ENCODE data around the gene USP37.
A peak's percentile ranks its signal among the peaks of the same experiment; 100 is the strongest.

Gene USP37

DNA sequence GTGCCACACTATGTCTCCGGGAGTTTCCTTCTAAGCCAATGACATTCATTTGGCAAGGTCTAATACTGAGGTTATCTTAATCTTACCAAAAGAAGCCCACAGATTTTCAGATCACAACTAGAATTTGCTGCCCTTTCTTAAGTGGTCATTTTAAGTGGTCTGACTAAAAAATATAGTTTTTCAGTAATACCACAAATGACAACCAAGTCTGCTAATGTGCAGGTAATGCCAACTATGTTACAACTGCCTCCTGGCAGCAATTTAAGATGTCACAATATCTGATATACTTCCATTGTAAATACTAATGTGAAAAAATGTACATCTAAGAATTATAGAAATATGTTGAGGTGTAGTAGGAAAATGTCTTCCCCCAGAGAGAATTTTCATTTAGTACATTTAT, 49.3 kb downstream of the USP37 start:
- H3K36me3 ChIP-seq (ENCODE audit: control insufficient read depth in 5 of 5, insufficient read depth in 5 of 5, low read length in 5 of 5) = peaks cover 0 to 11% (median 0%) of the 10 kb centered on the region in 5 donors
- H3K9me3 ChIP-seq (ENCODE audit: control insufficient read depth in 5 of 5, low read length in 5 of 5) = no peaks in the 10 kb centered on the region
- no peaks in the 10 kb centered on the region for H3K27me3 ChIP-seq (ENCODE audit: control insufficient read depth in 5 of 5, insufficient read depth in 4 of 5, low read length in 5 of 5)
- H3K27ac ChIP-seq (ENCODE audit: low read depth, low read length) = no peak overlapping the region
- no peaks in the 10 kb centered on the region for H3K4me1 ChIP-seq (ENCODE audit: control insufficient read depth in 5 of 5, insufficient read depth in 5 of 5, low read length in 5 of 5)
- H3K4me3 ChIP-seq (ENCODE audit: low read depth in 1 of 5, low read length in 5 of 5) = no peak overlapping the region
- no peak overlapping the region for H3K9ac ChIP-seq (ENCODE audit: low read length in 5 of 5)

DNA sequence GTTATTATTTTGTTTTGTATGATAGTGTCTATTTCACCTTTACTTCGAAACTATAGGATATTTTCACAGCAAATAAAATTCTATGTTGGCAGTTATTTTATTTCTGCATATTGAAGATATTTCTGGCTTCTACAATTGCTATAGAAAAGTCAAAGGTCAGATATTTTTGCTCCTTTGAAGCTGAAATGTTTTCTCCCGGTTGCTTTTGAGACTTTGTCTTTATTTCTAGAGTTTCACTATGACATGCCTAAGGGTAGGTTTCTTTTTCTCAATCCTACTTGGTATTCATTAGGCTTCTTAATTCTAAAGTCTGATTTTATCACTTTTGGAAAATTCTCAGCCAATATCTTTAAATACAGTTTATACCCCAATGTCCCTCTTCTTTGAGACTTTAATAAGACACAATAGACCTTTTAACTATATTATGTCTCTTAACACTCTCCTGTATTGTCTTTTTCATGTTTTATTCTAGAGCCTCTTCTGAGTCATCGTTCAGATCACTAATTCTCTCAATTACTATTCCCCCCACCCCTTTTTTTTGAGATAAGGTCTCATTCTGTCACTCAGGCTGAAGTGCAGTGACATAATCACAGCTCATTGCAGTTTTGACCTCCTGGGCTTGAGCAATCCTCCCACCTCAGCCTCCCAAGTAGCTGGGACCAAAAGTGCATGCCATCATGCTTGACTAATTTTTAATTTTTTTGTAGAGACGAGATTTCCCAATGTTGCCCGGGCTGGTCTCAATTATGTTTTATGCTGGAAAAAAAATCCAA, 50.5 kb downstream of the USP37 start:
- no peak overlapping the region for H3K9ac ChIP-seq (ENCODE audit: low read length in 5 of 5)

DNA sequence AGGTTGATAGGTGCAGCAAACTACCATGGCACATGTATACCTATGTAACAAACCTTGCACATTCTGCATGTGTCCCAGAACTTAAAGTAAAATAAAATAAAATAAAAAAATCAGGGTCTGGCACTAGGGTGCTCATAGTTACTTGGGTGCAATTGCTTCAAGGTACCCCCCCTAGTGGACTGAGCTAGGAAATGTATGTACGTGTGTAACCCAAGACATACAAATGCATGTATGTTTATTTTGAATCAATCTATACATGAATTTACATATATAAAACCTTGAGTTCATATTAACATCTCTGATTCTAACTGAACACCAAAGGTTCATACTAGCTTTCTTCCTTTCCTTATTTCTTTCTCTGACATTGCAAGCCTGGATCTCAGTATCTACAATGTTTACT, 51.5 kb downstream of the USP37 start:
- H3K4me3 ChIP-seq (ENCODE audit: low read depth in 1 of 5, low read length in 5 of 5) = no peak overlapping the region
- no peak overlapping the region for H3K27ac ChIP-seq (ENCODE audit: low read depth, low read length)
- H3K27me3 ChIP-seq (ENCODE audit: control insufficient read depth in 5 of 5, insufficient read depth in 4 of 5, low read length in 5 of 5) = no peaks in the 10 kb centered on the region
- H3K9me3 ChIP-seq (ENCODE audit: control insufficient read depth in 5 of 5, low read length in 5 of 5) = no peaks in the 10 kb centered on the region
- H3K36me3 ChIP-seq (ENCODE audit: control insufficient read depth in 5 of 5, insufficient read depth in 5 of 5, low read length in 5 of 5) = peaks cover 0 to 4% (median 0%) of the 10 kb centered on the region in 5 donors
- no peaks in the 10 kb centered on the region for H3K4me1 ChIP-seq (ENCODE audit: control insufficient read depth in 5 of 5, insufficient read depth in 5 of 5, low read length in 5 of 5)
- H3K9ac ChIP-seq (ENCODE audit: low read length in 5 of 5) = no peak overlapping the region

More for the DNA sequence above, 50.5 kb downstream of the USP37 start:
- Histone ChIP-seq H3K9me3 (ENCODE audit: control insufficient read depth in 5 of 5, low read length in 5 of 5) (no peaks in the 10 kb centered on the region), H3K4me3 (ENCODE audit: low read depth in 1 of 5, low read length in 5 of 5) (no peak overlapping the region), H3K27me3 (ENCODE audit: control insufficient read depth in 5 of 5, insufficient read depth in 4 of 5, low read length in 5 of 5) (no peaks in the 10 kb centered on the region), H3K4me1 (ENCODE audit: control insufficient read depth in 5 of 5, insufficient read depth in 5 of 5, low read length in 5 of 5) (no peaks in the 10 kb centered on the region), H3K27ac (ENCODE audit: low read depth, low read length) (no peak overlapping the region), H3K36me3 (ENCODE audit: control insufficient read depth in 5 of 5, insufficient read depth in 5 of 5, low read length in 5 of 5) (peaks cover 0 to 11% (median 0%) of the 10 kb centered on the region in 5 donors)

DNA sequence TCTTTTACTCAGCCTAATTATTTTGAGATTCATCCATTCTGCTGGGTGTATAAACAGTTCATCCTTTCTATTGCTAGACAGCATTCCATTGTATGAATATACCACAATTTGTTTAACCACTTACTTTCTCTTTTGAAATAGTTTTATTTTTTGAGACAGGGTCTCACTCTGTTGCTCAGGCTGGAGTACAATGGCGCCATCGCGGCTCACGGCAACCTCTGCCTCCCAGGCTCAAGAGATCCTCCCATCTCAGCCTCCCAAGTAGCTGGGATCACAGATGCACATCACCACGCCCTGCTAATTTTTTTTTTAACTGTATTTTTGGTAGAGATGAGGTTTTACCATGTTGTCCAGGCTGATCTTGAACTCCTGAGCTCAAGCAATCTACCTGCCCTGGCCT, 54.5 kb downstream of the USP37 start:
- H3K4me3 ChIP-seq (ENCODE audit: low read depth in 1 of 5, low read length in 5 of 5) = no peak overlapping the region
- H3K27ac ChIP-seq (ENCODE audit: low read depth, low read length) = no peak overlapping the region
- no peak overlapping the region for H3K9ac ChIP-seq (ENCODE audit: low read length in 5 of 5)
- no peaks in the 10 kb centered on the region for H3K27me3 ChIP-seq (ENCODE audit: control insufficient read depth in 5 of 5, insufficient read depth in 4 of 5, low read length in 5 of 5)
- peaks cover 0 to 4% (median 2%) of the 10 kb centered on the region in 5 donors for H3K36me3 ChIP-seq (ENCODE audit: control insufficient read depth in 5 of 5, insufficient read depth in 5 of 5, low read length in 5 of 5)
- no peaks in the 10 kb centered on the region for H3K4me1 ChIP-seq (ENCODE audit: control insufficient read depth in 5 of 5, insufficient read depth in 5 of 5, low read length in 5 of 5)
- no peaks in the 10 kb centered on the region for H3K9me3 ChIP-seq (ENCODE audit: control insufficient read depth in 5 of 5, low read length in 5 of 5)

DNA sequence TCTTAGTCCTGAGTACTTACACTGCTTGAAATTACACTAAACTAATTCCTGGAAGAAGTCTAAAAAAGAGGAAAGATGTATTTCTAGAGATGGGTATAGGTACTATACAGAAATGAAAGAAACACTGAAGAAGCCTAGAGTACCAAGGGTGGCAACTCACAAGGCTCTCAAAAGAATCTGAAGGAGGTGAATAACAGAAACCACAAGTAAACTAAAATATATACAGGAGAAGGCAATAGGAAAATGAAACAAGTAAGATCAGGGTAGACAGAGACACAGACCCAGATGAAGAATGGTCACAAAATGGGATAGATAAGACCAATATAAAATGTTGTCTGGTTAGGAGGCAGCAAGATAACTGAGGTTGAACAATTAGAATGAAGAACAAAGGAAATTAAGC, 59.9 kb downstream of the USP37 start:
- H3K9me3 ChIP-seq (ENCODE audit: control insufficient read depth in 5 of 5, low read length in 5 of 5) = no peaks in the 10 kb centered on the region
- no peak overlapping the region for H3K9ac ChIP-seq (ENCODE audit: low read length in 5 of 5)
- H3K27me3 ChIP-seq (ENCODE audit: control insufficient read depth in 5 of 5, insufficient read depth in 4 of 5, low read length in 5 of 5) = no peaks in the 10 kb centered on the region
- no peaks in the 10 kb centered on the region for H3K4me1 ChIP-seq (ENCODE audit: control insufficient read depth in 5 of 5, insufficient read depth in 5 of 5, low read length in 5 of 5)
- no peak overlapping the region for H3K27ac ChIP-seq (ENCODE audit: low read depth, low read length)
- H3K36me3 ChIP-seq (ENCODE audit: control insufficient read depth in 5 of 5, insufficient read depth in 5 of 5, low read length in 5 of 5) = peaks cover 0 to 17% (median 8%) of the 10 kb centered on the region in 5 donors
- H3K4me3 ChIP-seq (ENCODE audit: low read depth in 1 of 5, low read length in 5 of 5) = no peak overlapping the region

DNA sequence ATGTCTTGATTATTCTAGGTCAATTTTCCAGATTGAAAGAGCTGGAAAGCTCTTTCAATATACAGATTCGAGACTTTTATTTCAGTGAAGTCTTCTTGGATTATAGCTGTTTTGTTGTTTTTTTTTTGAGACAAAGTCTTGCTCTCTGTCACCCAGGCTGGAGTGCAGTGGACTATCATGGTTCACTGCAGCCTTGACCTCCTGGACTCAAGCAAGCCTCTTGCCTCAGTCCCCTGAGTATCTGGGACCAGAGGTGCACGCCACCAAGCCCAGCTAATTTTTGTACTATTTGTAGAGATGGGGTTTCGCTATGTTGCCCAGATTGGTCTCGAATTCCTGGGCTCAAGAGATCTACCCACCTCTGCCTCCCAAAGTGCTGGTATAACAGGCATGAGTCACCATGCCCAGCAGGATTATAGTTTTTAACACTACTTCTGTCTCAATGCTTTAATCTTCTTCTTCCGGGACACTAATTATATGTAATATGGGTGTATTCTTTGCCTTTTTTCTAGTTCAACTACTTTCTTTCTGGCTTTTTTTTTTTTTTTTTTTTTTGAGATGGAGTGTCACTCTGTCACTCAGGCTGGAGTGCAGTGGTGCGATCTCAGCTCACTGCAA, 62.3 kb downstream of the USP37 start:
- Histone ChIP-seq H3K27me3 (ENCODE audit: control insufficient read depth in 5 of 5, insufficient read depth in 4 of 5, low read length in 5 of 5) (no peaks in the 10 kb centered on the region), H3K4me1 (ENCODE audit: control insufficient read depth in 5 of 5, insufficient read depth in 5 of 5, low read length in 5 of 5) (peaks cover 0 to 13% (median 5%) of the 10 kb centered on the region in 5 donors), H3K4me3 (ENCODE audit: low read depth in 1 of 5, low read length in 5 of 5) (no peak overlapping the region), H3K9me3 (ENCODE audit: control insufficient read depth in 5 of 5, low read length in 5 of 5) (no peaks in the 10 kb centered on the region), H3K9ac (ENCODE audit: low read length in 5 of 5) (no peak overlapping the region), H3K27ac (ENCODE audit: low read depth, low read length) (no peak overlapping the region), H3K36me3 (ENCODE audit: control insufficient read depth in 5 of 5, insufficient read depth in 5 of 5, low read length in 5 of 5) (peaks cover 0 to 17% (median 8%) of the 10 kb centered on the region in 5 donors)

DNA sequence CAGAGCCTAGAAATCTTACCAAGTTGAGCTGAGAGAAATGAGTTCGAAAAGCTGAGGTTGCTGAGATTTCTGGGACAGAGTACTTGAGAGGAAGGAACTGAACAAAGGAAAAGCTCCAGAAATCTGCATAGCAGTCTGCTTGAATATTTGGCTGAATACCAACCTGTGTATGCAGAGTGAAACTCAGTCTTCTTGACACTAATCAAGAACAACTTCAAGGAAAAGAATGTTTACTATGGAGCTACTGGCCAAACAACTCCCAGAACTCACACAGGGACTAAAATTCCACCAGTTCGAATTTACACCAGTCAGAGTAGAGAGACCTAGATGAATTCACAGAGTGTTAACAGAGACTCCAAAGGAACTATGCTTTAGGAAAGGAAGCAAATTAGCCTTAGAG, 66.5 kb downstream of the USP37 start:
- H3K27ac ChIP-seq (ENCODE audit: low read depth, low read length) = no peak overlapping the region
- H3K9me3 ChIP-seq (ENCODE audit: control insufficient read depth in 5 of 5, low read length in 5 of 5) = no peaks in the 10 kb centered on the region
- H3K36me3 ChIP-seq (ENCODE audit: control insufficient read depth in 5 of 5, insufficient read depth in 5 of 5, low read length in 5 of 5) = peaks cover 1 to 12% (median 7%) of the 10 kb centered on the region in 5 donors
- H3K4me1 ChIP-seq (ENCODE audit: control insufficient read depth in 5 of 5, insufficient read depth in 5 of 5, low read length in 5 of 5) = peaks cover 0 to 13% (median 5%) of the 10 kb centered on the region in 5 donors
- H3K4me3 ChIP-seq (ENCODE audit: low read depth in 1 of 5, low read length in 5 of 5) = peak overlapping the region in 2 of 5 donors; percentile 11 to 26
- peak overlapping the region in 2 of 5 donors; percentile 31 to 57 for H3K9ac ChIP-seq (ENCODE audit: low read length in 5 of 5)
- no peaks in the 10 kb centered on the region for H3K27me3 ChIP-seq (ENCODE audit: control insufficient read depth in 5 of 5, insufficient read depth in 4 of 5, low read length in 5 of 5)

DNA sequence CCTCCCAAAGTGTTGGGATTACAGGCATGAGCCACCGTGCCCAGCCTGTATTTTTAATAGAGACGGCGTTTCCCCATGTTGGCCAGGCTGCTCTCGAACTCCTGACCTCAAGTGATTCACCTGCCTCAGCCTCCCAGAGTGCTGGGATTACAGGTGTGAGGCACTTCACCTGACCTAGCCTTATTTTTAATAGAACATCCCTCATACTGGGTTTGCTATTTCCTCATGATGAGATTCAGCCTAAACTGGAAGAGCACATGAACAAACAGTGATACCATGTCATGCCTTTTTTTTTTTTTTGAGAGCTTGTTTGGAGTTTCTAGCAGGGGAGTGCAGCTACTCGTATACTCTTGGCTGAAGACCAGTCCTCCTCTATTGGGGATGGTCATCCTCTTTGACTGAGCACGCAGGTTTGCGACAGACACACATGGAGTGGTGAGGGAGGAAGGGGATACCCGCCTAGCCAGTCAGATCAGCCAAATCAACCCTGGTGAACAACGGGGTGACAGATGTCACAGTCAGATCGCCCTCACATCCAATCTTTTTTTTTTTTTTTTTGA, 67.6 kb downstream of the USP37 start:
- Histone ChIP-seq H3K9ac (ENCODE audit: low read length in 5 of 5) (no peak overlapping the region), H3K4me1 (ENCODE audit: control insufficient read depth in 5 of 5, insufficient read depth in 5 of 5, low read length in 5 of 5) (peaks cover 0 to 13% (median 5%) of the 10 kb centered on the region in 5 donors), H3K4me3 (ENCODE audit: low read depth in 1 of 5, low read length in 5 of 5) (no peak overlapping the region), H3K27me3 (ENCODE audit: control insufficient read depth in 5 of 5, insufficient read depth in 4 of 5, low read length in 5 of 5) (no peaks in the 10 kb centered on the region), H3K9me3 (ENCODE audit: control insufficient read depth in 5 of 5, low read length in 5 of 5) (no peaks in the 10 kb centered on the region), H3K36me3 (ENCODE audit: control insufficient read depth in 5 of 5, insufficient read depth in 5 of 5, low read length in 5 of 5) (peaks cover 5 to 17% (median 11%) of the 10 kb centered on the region in 5 donors), H3K27ac (ENCODE audit: low read depth, low read length) (no peak overlapping the region)

DNA sequence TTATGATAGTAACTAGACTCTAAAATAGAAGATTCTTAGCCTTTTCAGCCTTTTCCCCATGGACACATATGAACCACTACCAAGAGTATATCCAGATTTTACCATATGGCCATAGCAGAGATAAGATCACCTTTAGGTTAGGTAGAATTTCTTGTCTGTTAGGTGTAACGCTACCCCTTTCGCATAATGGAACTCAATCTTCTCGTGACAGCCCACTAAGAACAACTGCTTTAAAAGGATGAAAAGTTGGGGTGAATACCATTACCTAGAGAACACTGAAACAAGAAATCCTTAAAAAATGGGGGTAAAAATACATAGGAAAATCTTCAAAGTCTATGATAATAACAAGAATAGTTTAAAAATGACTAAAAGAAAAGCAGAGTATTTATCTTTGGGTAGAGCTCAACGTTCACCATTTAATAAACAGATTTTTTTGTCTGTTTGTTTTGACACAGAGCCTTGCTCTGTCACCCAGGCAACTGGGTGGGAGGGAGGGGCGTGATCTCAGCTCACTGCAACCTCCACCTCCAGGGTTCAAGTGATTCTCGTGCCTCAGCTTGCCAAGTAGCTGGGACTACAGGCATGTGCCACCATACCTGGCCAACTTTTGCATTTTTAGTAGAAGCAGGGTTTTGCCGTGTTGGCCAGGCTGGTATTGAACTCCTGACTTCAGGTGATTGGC, 82.0 kb downstream of the USP37 start:
- Histone ChIP-seq H3K4me1 (ENCODE audit: control insufficient read depth in 5 of 5, insufficient read depth in 5 of 5, low read length in 5 of 5) (no peaks in the 10 kb centered on the region), H3K36me3 (ENCODE audit: control insufficient read depth in 5 of 5, insufficient read depth in 5 of 5, low read length in 5 of 5) (peaks cover 14 to 35% (median 16%) of the 10 kb centered on the region in 5 donors), H3K27me3 (ENCODE audit: control insufficient read depth in 5 of 5, insufficient read depth in 4 of 5, low read length in 5 of 5) (no peaks in the 10 kb centered on the region), H3K4me3 (ENCODE audit: low read depth in 1 of 5, low read length in 5 of 5) (no peak overlapping the region), H3K9me3 (ENCODE audit: control insufficient read depth in 5 of 5, low read length in 5 of 5) (no peaks in the 10 kb centered on the region), H3K9ac (ENCODE audit: low read length in 5 of 5) (no peak overlapping the region), H3K27ac (ENCODE audit: low read depth, low read length) (no peak overlapping the region)

DNA sequence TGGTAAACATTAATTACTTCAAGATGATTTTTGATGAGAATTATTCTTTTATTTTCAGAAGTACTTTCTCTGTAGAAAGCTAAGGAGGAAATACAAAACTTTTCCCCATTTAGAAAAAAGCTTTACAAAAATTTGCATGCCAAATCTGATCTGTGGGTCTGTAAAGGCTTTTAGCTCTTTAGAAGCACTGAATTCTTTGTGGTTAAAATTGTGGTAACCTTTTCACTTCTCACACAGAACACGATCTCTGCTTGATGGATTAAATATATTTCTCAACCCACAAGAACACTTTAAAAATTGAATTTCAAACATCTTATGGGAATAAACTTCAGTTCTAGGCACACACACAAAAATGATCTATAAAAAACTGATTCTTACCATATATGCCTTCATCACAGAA, 85.5 kb downstream of the USP37 start:
- Histone ChIP-seq H3K36me3 (ENCODE audit: control insufficient read depth in 5 of 5, insufficient read depth in 5 of 5, low read length in 5 of 5) (peaks cover 13 to 32% (median 20%) of the 10 kb centered on the region in 5 donors), H3K4me1 (ENCODE audit: control insufficient read depth in 5 of 5, insufficient read depth in 5 of 5, low read length in 5 of 5) (no peaks in the 10 kb centered on the region), H3K27me3 (ENCODE audit: control insufficient read depth in 5 of 5, insufficient read depth in 4 of 5, low read length in 5 of 5) (no peaks in the 10 kb centered on the region), H3K9me3 (ENCODE audit: control insufficient read depth in 5 of 5, low read length in 5 of 5) (no peaks in the 10 kb centered on the region), H3K9ac (ENCODE audit: low read length in 5 of 5) (no peak overlapping the region), H3K4me3 (ENCODE audit: low read depth in 1 of 5, low read length in 5 of 5) (no peak overlapping the region), H3K27ac (ENCODE audit: low read depth, low read length) (no peak overlapping the region)

Data from subcutaneous abdominal adipose tissue (tissue), 5 donors.